GM23338 (cell line): ENCODE data around the gene FAM25A. TPM values are rescaled to one million over a fixed set of nuclear protein-coding genes. Genes with fewer than 3 reads are reported as not detected.

Experiments used
- ATAC-seq: fragments of 200-7000 bp; cut with Tn5 transposase; 3 replicates; pipeline ENCODE4 v1.9.1; 2020
- DNase-seq: peaks from one replicate; pipeline ENCODE4 v3.0.0-alpha.2; 2015; ENCODE audit warnings: low spot score
- H2AFZ ChIP-seq: fragments of 200-600 bp; sonication (generic); 2 replicates; pipeline ENCODE4 v1.8.0; 2016; ENCODE audit warnings: antibody characterized with exemption, mild to moderate bottlenecking, moderate library complexity
- H3F3A ChIP-seq: fragments of 200-600 bp; sonication (generic); replicated peaks from 2 replicates; pipeline ENCODE4 v1.8.0; 2017; ENCODE audit warnings: antibody characterized with exemption, mixed run types, low read depth
- H3K27ac ChIP-seq: fragments of 200-600 bp; sonication (generic); 2 replicates; pipeline ENCODE4 v1.6.1; 2016; ENCODE audit warnings: low read depth
- H3K27me3 ChIP-seq: fragments of 200-600 bp; sonication (generic); 2 replicates; pipeline ENCODE4 v1.8.0; 2016; ENCODE audit warnings: mild to moderate bottlenecking, mixed run types, moderate library complexity; ENCODE audit not compliant: insufficient read depth
- H3K36me3 ChIP-seq: fragments of 200-600 bp; sonication (generic); 2 replicates; pipeline ENCODE4 v1.8.0; 2016; ENCODE audit warnings: mild to moderate bottlenecking; ENCODE audit not compliant: insufficient read depth
- H3K4me1 ChIP-seq: fragments of 200-600 bp; sonication (generic); 2 replicates; pipeline ENCODE4 v1.8.0; 2016; ENCODE audit warnings: mild to moderate bottlenecking, moderate library complexity; ENCODE audit not compliant: insufficient read depth
- H3K4me2 ChIP-seq: fragments of 200-600 bp; sonication (generic); 2 replicates; pipeline ENCODE4 v1.7.1; 2017; ENCODE audit warnings: mixed run types
- H3K4me3 ChIP-seq: fragments of 200-600 bp; sonication (generic); 2 replicates; pipeline ENCODE4 v1.6.1; 2016; ENCODE audit warnings: mixed run types
- H3K79me2 ChIP-seq: fragments of 200-600 bp; sonication (generic); replicated peaks from 2 replicates; pipeline ENCODE4 v1.8.0; 2017; ENCODE audit warnings: mild to moderate bottlenecking; ENCODE audit not compliant: insufficient read depth
- H3K9me2 ChIP-seq: fragments of 200-600 bp; sonication (generic); 2 replicates; pipeline ENCODE4 v1.8.0; 2017; ENCODE audit not compliant: insufficient read depth
- H4K20me1 ChIP-seq: fragments of 200-600 bp; sonication (generic); replicated peaks from 2 replicates; pipeline ENCODE4 v1.8.0; 2017; ENCODE audit warnings: mild to moderate bottlenecking; ENCODE audit not compliant: insufficient read depth
- H3K27ac Mint-ChIP-seq: 2 replicates; pipeline ENCODE4 v1.8.0; 2020; ENCODE audit warnings: inconsistent platforms, mild to moderate bottlenecking, moderate library complexity, mixed read lengths
- H3K27me3 Mint-ChIP-seq: 3 replicates; pipeline ENCODE4 v1.8.0; 2022; ENCODE audit warnings: low read depth, mild to moderate bottlenecking, moderate library complexity, mixed read lengths, inconsistent platforms; ENCODE audit not compliant: insufficient read depth, poor library complexity
- H3K36me3 Mint-ChIP-seq: 3 replicates; pipeline ENCODE4 v1.8.0; 2021; ENCODE audit warnings: low read depth, mild to moderate bottlenecking, inconsistent platforms, moderate library complexity, mixed read lengths
- H3K4me1 Mint-ChIP-seq: 3 replicates; pipeline ENCODE4 v1.8.0; 2020; ENCODE audit warnings: mild to moderate bottlenecking, inconsistent platforms, mixed read lengths
- H3K4me3 Mint-ChIP-seq: 3 replicates; pipeline ENCODE4 v1.8.0; 2021; ENCODE audit warnings: moderate library complexity, mild to moderate bottlenecking, inconsistent platforms, mixed read lengths
- H3K9me3 Mint-ChIP-seq: 3 replicates; pipeline ENCODE4 v1.8.0; 2020; ENCODE audit warnings: moderate library complexity, mild to moderate bottlenecking, inconsistent platforms, mixed read lengths
- CREB1 ChIP-seq: fragments of 250-450 bp; sonication (Bioruptor Pico); IDR thresholded peaks from 2 replicates; pipeline ENCODE4 v1.5.0; 2020; ENCODE audit warnings: low read depth, mild to moderate bottlenecking, moderate library complexity
- CTCF ChIP-seq, 2 experiments: fragments of 200-600 bp in 1 of 2; sonication (generic) in 1 of 2; conservative IDR thresholded peaks; 2 replicates each; pipeline versions ENCODE4 v1.5.1 to v1.6.1; 2016 to 2017; ENCODE audit warnings: antibody characterized with exemption in 2 of 2, low read depth in 2 of 2, mild to moderate bottlenecking in 2 of 2, moderate library complexity in 1 of 2
- JUNB ChIP-seq: IDR thresholded peaks from one replicate; pipeline ENCODE4 v1.6.1; 2016; ENCODE audit warnings: antibody characterized with exemption; ENCODE audit not compliant: unreplicated experiment
- REST ChIP-seq: IDR thresholded peaks from one replicate; pipeline ENCODE4 v1.6.1; 2018; ENCODE audit warnings: antibody characterized with exemption; ENCODE audit not compliant: unreplicated experiment
- STAT1 ChIP-seq: IDR thresholded peaks from one replicate; pipeline ENCODE4 v1.6.1; 2016; ENCODE audit warnings: antibody characterized with exemption; ENCODE audit not compliant: unreplicated experiment
- ZNF114 ChIP-seq: fragments of 250-450 bp; sonication (Bioruptor Pico); IDR thresholded peaks from 2 replicates; pipeline ENCODE4 v1.5.0; 2020; ENCODE audit warnings: mild to moderate bottlenecking, moderate library complexity
- ZNF331 ChIP-seq: fragments of 250-450 bp; sonication (Bioruptor Pico); IDR thresholded peaks from 2 replicates; pipeline ENCODE4 v1.5.0; 2020; ENCODE audit warnings: low read depth, mild to moderate bottlenecking, moderate library complexity
- ZNF462 ChIP-seq: fragments of 250-450 bp; sonication (Bioruptor Pico); IDR thresholded peaks from 2 replicates; pipeline ENCODE4 v1.5.0; 2020; ENCODE audit warnings: mild to moderate bottlenecking, moderate library complexity
- polyA plus RNA-seq: library from polyadenylated mRNA; unstranded; fragments of >200 nt; fragmentation: Nextera tagmentation; extraction: Ambion mirVana; gene quantifications from 2 replicates; pipeline ENCODE4 v1.2.1, GENCODE V29; 2016
- total RNA-seq: library from RNA; depleted of rRNA; stranded (reverse); fragments of >200 nt; shearing (Covaris generic); gene quantifications from 2 replicates; pipeline ENCODE4 v1.2.3, GENCODE V29; 2014

The FAM25A gene
- total and polyA plus RNA-seq, 2 experiments from 2014 or later: not detected

- Histone ChIP-seq H4K20me1 (no peaks in the 10 kb centered on the region), H3K36me3 (no peaks in the 10 kb centered on the region), H2AFZ (no peak overlapping the region), H3K27me3 (no peaks in the 10 kb centered on the region), H3K4me3 (no peak overlapping the region), H3K9me2 (peaks cover 3% of the 10 kb centered on the region; the same call in 1 of the 2 replicates), H3K79me2 (no peaks in the 10 kb centered on the region), H3K27ac (no peak overlapping the region), H3K4me2 (no peak overlapping the region), H3F3A (no peaks in the 10 kb centered on the region), H3K4me1 (no peaks in the 10 kb centered on the region)
- Mint-ChIP-seq H3K9me3 (peaks cover 3% of the 10 kb centered on the region; the same call in 1 of the 3 replicates), H3K4me1 (no peaks in the 10 kb centered on the region), H3K36me3 (no peaks in the 10 kb centered on the region; the same call in 2 of the 3 replicates), H3K27me3 (peaks cover 11% of the 10 kb centered on the region), H3K27ac (no peak overlapping the region), H3K4me3 (no peak overlapping the region)
- no peak for ATAC-seq
- TF ChIP-seq CREB1 (CRISPR knock-in tag): no peak
- no peak for TF ChIP-seq ZNF462 (CRISPR knock-in tag)
- no peak for TF ChIP-seq CTCF (conservative IDR thresholded peaks at IDR 0.05; ENCODE audit: low read depth in 2 of 2)
- TF ChIP-seq ZNF331 (CRISPR knock-in tag): no peak
- no peak for TF ChIP-seq STAT1
- no peak for TF ChIP-seq JUNB
- no peak for TF ChIP-seq REST
- no peak for TF ChIP-seq ZNF114 (CRISPR knock-in tag)
- DNase-seq: no peak
Observed at GRCh38 chr10:87038286-87038717, 18.2 kb downstream of the FAM25A start.
